ENCODE data around the gene SEC11A. TPM values are rescaled to one million over a fixed set of nuclear protein-coding genes. Genes with fewer than 3 reads are reported as not detected.

Gene SEC11A
- polyA plus RNA-seq (2012; ENCODE audit: insufficient read length, low read depth) = 147 TPM

DNA sequence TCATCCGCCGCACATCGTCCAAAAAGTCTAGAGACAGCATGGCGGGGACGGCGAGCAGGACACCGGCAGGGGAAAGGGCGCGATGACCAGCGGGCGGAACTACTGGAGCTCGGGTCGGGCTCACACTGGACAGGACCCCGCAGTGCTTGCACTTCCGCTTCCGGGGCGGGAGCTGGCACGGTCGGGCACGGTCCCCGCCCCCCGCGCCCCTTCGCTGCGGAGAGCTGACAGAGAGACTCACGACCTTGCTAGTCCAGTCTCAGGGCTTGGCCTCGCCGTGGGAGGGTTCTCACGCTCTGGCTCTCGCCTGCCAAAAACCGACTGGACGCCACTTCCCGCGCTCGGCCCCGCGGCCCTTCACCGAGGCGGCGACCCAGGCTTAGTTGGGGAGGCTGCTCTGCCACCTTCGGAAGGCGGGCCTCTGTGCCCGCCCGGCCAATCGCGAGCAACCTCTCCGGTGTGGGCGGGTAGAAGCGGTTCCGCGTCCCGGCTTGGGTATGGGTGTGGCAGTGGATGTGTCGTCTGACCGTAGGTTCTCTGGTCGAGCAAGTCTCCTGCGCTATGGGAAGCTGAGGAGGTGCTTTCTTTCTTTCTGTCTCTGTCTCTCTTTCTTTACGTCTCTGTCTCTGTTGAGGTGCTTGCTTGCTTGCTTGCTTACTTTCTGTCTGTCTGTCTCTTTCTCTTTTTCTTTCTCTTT is at the start of gene SEC11A:
Gene SEC11A, minus strand, starts transcription at position 104 of the 697 bp plus-strand sequence. Its CDS starts 64 bp downstream, at position 40.
- TF ChIP-seq TAF1 (IDR thresholded peaks at IDR 0.05; ENCODE audit: borderline replicate concordance, insufficient read depth, low read length) = peak; percentile 67; the same call in 1 of the 2 replicates
- TF ChIP-seq POLR2AphosphoS5 (IDR thresholded peaks at IDR 0.05; ENCODE audit: low read depth, low read length) = peak; percentile 91
- TF ChIP-seq SIN3A (IDR thresholded peaks at IDR 0.05; ENCODE audit: borderline replicate concordance, insufficient read depth, low read length) = peak; percentile 92; the same call in 1 of the 2 replicates
- TF ChIP-seq REST (IDR thresholded peaks at IDR 0.05; ENCODE audit: insufficient read depth in 1 of 2, low read depth in 2 of 2, low read length in 2 of 2) = peak; percentile 30 to 36; a peak in 1 of 4 replicates
- peak; percentile 87 for TF ChIP-seq FOXP2 (optimal IDR thresholded peaks at IDR 0.05; ENCODE audit: borderline replicate concordance, extremely low read depth, extremely low read length, insufficient read depth)

- TF ChIP-seq TAF1 (IDR thresholded peaks at IDR 0.05; ENCODE audit: borderline replicate concordance, insufficient read depth, low read length) (no peak), FOXP2 (optimal IDR thresholded peaks at IDR 0.05; ENCODE audit: borderline replicate concordance, extremely low read depth, extremely low read length, insufficient read depth) (no peak), REST (IDR thresholded peaks at IDR 0.05; ENCODE audit: insufficient read depth in 1 of 2, low read depth in 2 of 2, low read length in 2 of 2) (no peak), POLR2AphosphoS5 (IDR thresholded peaks at IDR 0.05; ENCODE audit: low read depth, low read length) (no peak), SIN3A (IDR thresholded peaks at IDR 0.05; ENCODE audit: borderline replicate concordance, insufficient read depth, low read length) (no peak)
These were observed 49.7 kb upstream of the SEC11A start for GRCh38 chr15:84765675-84766074.

DNA sequence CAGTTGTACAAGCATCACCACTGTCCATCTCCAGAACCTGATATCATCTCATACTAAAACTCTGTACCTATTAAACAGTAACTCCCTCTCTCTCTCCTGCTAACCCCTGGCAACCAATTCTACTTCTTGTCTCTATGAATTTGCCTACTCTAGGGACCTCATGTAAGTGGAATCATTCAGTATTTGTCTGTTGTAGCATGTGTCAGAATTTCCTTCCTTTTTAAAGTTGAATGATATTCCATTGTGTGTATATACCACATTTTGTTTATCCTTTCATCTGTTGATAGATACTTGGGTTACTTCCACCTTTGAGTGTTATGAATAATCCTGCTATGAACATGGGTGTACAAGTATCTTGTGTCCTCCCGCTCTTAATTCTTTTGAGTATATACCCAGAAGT is 49.0 kb upstream of the SEC11A start:
- no peak for TF ChIP-seq TAF1 (IDR thresholded peaks at IDR 0.05; ENCODE audit: borderline replicate concordance, insufficient read depth, low read length)
- no peak for TF ChIP-seq FOXP2 (optimal IDR thresholded peaks at IDR 0.05; ENCODE audit: borderline replicate concordance, extremely low read depth, extremely low read length, insufficient read depth)
- TF ChIP-seq POLR2AphosphoS5 (IDR thresholded peaks at IDR 0.05; ENCODE audit: low read depth, low read length) = no peak
- TF ChIP-seq REST (IDR thresholded peaks at IDR 0.05; ENCODE audit: insufficient read depth in 1 of 2, low read depth in 2 of 2, low read length in 2 of 2) = no peak
- TF ChIP-seq SIN3A (IDR thresholded peaks at IDR 0.05; ENCODE audit: borderline replicate concordance, insufficient read depth, low read length) = no peak

DNA sequence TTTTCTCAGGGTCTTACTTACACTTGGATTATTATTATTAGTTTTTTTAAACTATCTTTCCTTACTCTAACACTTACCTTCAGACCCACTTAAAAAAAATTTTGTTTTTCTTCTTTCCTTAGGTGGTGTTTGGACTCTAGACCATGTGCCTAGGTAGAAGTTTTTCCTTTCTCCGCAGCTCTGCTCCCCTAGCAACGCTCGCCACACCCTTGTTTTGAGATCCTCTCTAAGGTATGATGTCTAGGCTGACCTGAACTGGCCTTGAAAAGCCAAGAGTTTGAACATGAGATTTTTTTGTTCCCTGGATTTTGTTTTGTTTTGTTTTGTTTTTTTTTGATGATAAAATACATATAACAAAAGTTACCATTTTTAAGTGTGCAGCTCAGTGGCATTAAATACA is 48.6 kb upstream of the SEC11A start:
- TF ChIP-seq POLR2AphosphoS5 (IDR thresholded peaks at IDR 0.05; ENCODE audit: low read depth, low read length) = no peak
- no peak for TF ChIP-seq SIN3A (IDR thresholded peaks at IDR 0.05; ENCODE audit: borderline replicate concordance, insufficient read depth, low read length)
- no peak for TF ChIP-seq TAF1 (IDR thresholded peaks at IDR 0.05; ENCODE audit: borderline replicate concordance, insufficient read depth, low read length)
- no peak for TF ChIP-seq REST (IDR thresholded peaks at IDR 0.05; ENCODE audit: insufficient read depth in 1 of 2, low read depth in 2 of 2, low read length in 2 of 2)
- no peak for TF ChIP-seq FOXP2 (optimal IDR thresholded peaks at IDR 0.05; ENCODE audit: borderline replicate concordance, extremely low read depth, extremely low read length, insufficient read depth)

Measured in PFSK-1 (cell line).